Germinal center (tissue), 1 donor: ENCODE measurements around the gene HHIPL2.
"Not testable (repeated sequence)": the region's sequence is repeated elsewhere in the genome, so short reads cannot be mapped to it uniquely, and the experiment has no call there.

Experiments
- DNase-seq: peaks from one replicate; pipeline ENCODE4 v3.0.0; 2012; ENCODE audit warnings: mixed read lengths, low spot score

Gene HHIPL2

GRCh38 chr1:222539951-222540597, 7.8 kb downstream of the HHIPL2 start:
- DNase-seq: no peak

- no peak for DNase-seq
Measured at GRCh38 chr1:222535455-222535854, 12.4 kb downstream of the HHIPL2 start.

GRCh38 chr1:222530852-222531251, 17.1 kb downstream of the HHIPL2 start:
- no peak for DNase-seq

GRCh38 chr1:222529916-222530315, 18.0 kb downstream of the HHIPL2 start:
- no peak for DNase-seq

- DNase-seq: no peak
Measured at GRCh38 chr1:222529181-222529580, 18.7 kb downstream of the HHIPL2 start.

GRCh38 chr1:222525951-222526350, 22.0 kb downstream of the HHIPL2 start:
- DNase-seq: no peak

- no peak for DNase-seq
Measured at GRCh38 chr1:222523852-222524251, 24.1 kb downstream of the HHIPL2 start.

- DNase-seq: no peak
Measured at GRCh38 chr1:222522105-222522915, 25.6 kb downstream of the HHIPL2 start.

- no peak for DNase-seq
Measured at GRCh38 chr1:222521299-222522104, 26.4 kb downstream of the HHIPL2 start.

GRCh38 chr1:222489496-222489895, 58.4 kb downstream of the HHIPL2 start:
- not testable (repeated sequence) for DNase-seq

- not testable (repeated sequence) for DNase-seq
Measured at GRCh38 chr1:222487774-222488173, 60.1 kb downstream of the HHIPL2 start.

- not testable (repeated sequence) for DNase-seq
Measured at GRCh38 chr1:222484005-222484404, 63.9 kb downstream of the HHIPL2 start.

- DNase-seq: not testable (repeated sequence)
Measured at GRCh38 chr1:222479567-222479966, 68.3 kb downstream of the HHIPL2 start.

GRCh38 chr1:222476436-222476835, 71.5 kb downstream of the HHIPL2 start:
- DNase-seq: not testable (repeated sequence)

- not testable (repeated sequence) for DNase-seq
Measured at GRCh38 chr1:222473717-222474116, 74.2 kb downstream of the HHIPL2 start.

GRCh38 chr1:222472776-222473540, 74.9 kb downstream of the HHIPL2 start:
- DNase-seq: not testable (repeated sequence)
